ENCODE results near the gene TP53BP1. TPM values are rescaled to one million over a fixed set of nuclear protein-coding genes. Genes with fewer than 3 reads are reported as not detected.
"Not testable (repeated sequence)": the region's sequence is repeated elsewhere in the genome, so short reads cannot be mapped to it uniquely, and the experiment has no call there.

Gene TP53BP1
- polyA plus RNA-seq (ENCODE audit: insufficient read length) = 42.5 TPM

GRCh38 chr15:43492673-43493601 is at the start of gene TP53BP1:
Gene TP53BP1, minus strand, starts transcription at chr15:43493156. Its CDS starts 113 bp downstream, at chr15:43493043.
- peak; percentile 86 for DNase-seq (ENCODE audit: low read depth)

GRCh38 chr15:43541785-43542184 is 48.8 kb upstream of the TP53BP1 start:
- DNase-seq (ENCODE audit: low read depth) = no peak

GRCh38 chr15:43538091-43538490 is 45.1 kb upstream of the TP53BP1 start:
- DNase-seq (ENCODE audit: low read depth) = no peak

GRCh38 chr15:43534897-43535296 is 41.9 kb upstream of the TP53BP1 start:
- no peak for DNase-seq (ENCODE audit: low read depth)

- DNase-seq (ENCODE audit: low read depth) = not testable (repeated sequence)
Measured at GRCh38 chr15:43532826-43533225, 39.9 kb upstream of the TP53BP1 start.

- DNase-seq (ENCODE audit: low read depth) = no peak
Measured at GRCh38 chr15:43531018-43531670, 38.2 kb upstream of the TP53BP1 start.

- no peak for DNase-seq (ENCODE audit: low read depth)
Measured at GRCh38 chr15:43529587-43530345, 36.8 kb upstream of the TP53BP1 start.

- DNase-seq (ENCODE audit: low read depth) = no peak
Measured at GRCh38 chr15:43529141-43529540, 36.2 kb upstream of the TP53BP1 start.

GRCh38 chr15:43528542-43529007 is 35.6 kb upstream of the TP53BP1 start:
- DNase-seq (ENCODE audit: low read depth) = no peak

GRCh38 chr15:43527802-43528541 is 35.0 kb upstream of the TP53BP1 start:
- no peak for DNase-seq (ENCODE audit: low read depth)

GRCh38 chr15:43527016-43527801 is 34.3 kb upstream of the TP53BP1 start:
- no peak for DNase-seq (ENCODE audit: low read depth)

GRCh38 chr15:43526261-43526930 is 33.4 kb upstream of the TP53BP1 start:
- no peak for DNase-seq (ENCODE audit: low read depth)

GRCh38 chr15:43525131-43525530 is 32.2 kb upstream of the TP53BP1 start:
- no peak for DNase-seq (ENCODE audit: low read depth)

- no peak for DNase-seq (ENCODE audit: low read depth)
Measured at GRCh38 chr15:43524254-43524845, 31.4 kb upstream of the TP53BP1 start.

GRCh38 chr15:43523646-43524045 is 30.7 kb upstream of the TP53BP1 start:
- no peak for DNase-seq (ENCODE audit: low read depth)

GRCh38 chr15:43522247-43522646 is 29.3 kb upstream of the TP53BP1 start:
- no peak for DNase-seq (ENCODE audit: low read depth)

- DNase-seq (ENCODE audit: low read depth) = no peak
Measured at GRCh38 chr15:43521419-43521818, 28.5 kb upstream of the TP53BP1 start.

GRCh38 chr15:43520138-43520537 is 27.2 kb upstream of the TP53BP1 start:
- DNase-seq (ENCODE audit: low read depth) = no peak

- no peak for DNase-seq (ENCODE audit: low read depth)
Measured at GRCh38 chr15:43519196-43519595, 26.2 kb upstream of the TP53BP1 start.
